Occipital lobe (tissue), 2 donors: Measurements from ENCODE around the gene CCT8L2. TPM values are rescaled to one million over a fixed set of nuclear protein-coding genes. Genes with fewer than 3 reads are reported as not detected.
"Not testable (repeated sequence)": the region's sequence is repeated elsewhere in the genome, so short reads cannot be mapped to it uniquely, and the experiment has no call there.

ENCODE experiments used
- DNase-seq: peaks from one replicate; lab custom pipeline; 2025; lab: John Stamatoyannopoulos, UW
- total RNA-seq: library from RNA; depleted of rRNA; stranded (reverse); fragments of >200 nt; gene quantifications from one replicate; pipeline ENCODE4 v1.2.3, GENCODE V29; 2014

Gene CCT8L2, protein sequence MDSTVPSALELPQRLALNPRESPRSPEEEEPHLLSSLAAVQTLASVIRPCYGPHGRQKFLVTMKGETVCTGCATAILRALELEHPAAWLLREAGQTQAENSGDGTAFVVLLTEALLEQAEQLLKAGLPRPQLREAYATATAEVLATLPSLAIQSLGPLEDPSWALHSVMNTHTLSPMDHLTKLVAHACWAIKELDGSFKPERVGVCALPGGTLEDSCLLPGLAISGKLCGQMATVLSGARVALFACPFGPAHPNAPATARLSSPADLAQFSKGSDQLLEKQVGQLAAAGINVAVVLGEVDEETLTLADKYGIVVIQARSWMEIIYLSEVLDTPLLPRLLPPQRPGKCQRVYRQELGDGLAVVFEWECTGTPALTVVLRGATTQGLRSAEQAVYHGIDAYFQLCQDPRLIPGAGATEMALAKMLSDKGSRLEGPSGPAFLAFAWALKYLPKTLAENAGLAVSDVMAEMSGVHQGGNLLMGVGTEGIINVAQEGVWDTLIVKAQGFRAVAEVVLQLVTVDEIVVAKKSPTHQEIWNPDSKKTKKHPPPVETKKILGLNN
- not detected for total RNA-seq

- DNase-seq: not testable (repeated sequence)
Observed at GRCh38 chr22:16592710-16593109, at the start of gene CCT8L2. CCT8L2 (minus strand) TSS chr22:16592810; CDS start chr22:16592550, 260 bp downstream.

- DNase-seq: not testable (repeated sequence)
Observed at GRCh38 chr22:16635442-16635841, 42.8 kb upstream of the CCT8L2 start.

DNA sequence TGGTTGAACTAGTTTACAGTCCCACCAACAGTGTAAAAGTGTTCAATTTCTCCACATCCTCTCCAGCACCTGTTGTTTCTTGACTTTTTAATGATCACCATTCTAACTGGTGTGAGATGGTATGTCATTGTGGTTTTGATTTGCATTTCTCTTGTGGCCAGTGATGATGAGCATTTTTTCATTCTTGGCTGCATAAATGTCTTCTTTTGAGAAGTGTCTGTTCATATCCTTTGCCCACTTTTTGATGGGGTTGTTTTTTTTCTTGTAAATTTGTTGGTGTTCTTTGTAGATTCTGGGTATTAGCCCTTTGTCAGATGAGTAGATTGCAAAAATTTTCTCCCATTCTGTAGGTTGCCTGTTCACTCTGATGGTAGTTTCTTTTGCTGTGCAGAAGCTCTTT is 41.5 kb upstream of the CCT8L2 start:
- DNase-seq: not testable (repeated sequence)

DNA sequence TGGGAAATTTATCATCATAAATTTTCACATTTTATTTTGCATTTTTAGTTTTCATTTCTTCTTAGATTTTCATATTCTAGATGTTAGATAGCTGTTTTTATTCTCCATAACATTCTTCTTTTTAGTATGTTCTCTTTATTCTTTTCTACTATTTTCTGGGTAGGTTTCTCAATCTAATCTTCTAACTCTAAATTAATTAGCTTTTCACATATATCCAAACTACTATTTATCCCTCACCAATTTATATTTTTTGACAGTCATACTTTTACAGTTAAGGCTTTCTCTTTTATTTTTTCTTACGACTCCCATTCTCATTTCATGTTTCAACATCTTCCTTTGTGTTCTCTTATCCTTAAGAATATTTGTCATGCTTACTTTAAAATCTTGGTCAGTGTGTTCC is 35.9 kb upstream of the CCT8L2 start:
- not testable (repeated sequence) for DNase-seq

GRCh38 chr22:16625018-16625417 is 32.4 kb upstream of the CCT8L2 start:
- DNase-seq: not testable (repeated sequence)

DNA sequence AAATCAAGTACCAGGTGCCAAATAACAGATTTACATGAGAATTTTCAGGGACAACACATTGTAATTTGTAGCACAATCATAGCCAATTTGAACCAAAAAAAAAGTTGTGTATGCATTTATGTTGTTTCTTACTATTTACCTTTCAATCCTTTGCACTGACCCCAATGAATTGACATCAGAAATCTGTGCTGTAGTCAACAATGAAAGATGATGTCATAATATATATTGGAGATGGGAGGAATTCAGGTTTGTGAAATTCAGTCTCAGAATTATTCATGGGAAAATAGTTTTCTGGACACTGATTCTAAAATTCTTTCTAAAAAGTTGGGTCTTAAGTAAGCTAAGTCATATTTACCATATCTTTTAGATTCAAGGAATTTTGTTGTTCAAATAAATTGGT is 31.0 kb upstream of the CCT8L2 start:
- DNase-seq: not testable (repeated sequence)

GRCh38 chr22:16617516-16617915 is 24.9 kb upstream of the CCT8L2 start:
- DNase-seq: not testable (repeated sequence)

GRCh38 chr22:16616390-16616938 is 23.9 kb upstream of the CCT8L2 start:
- DNase-seq: not testable (repeated sequence)

- DNase-seq: not testable (repeated sequence)
Observed at GRCh38 chr22:16615606-16616245, 23.1 kb upstream of the CCT8L2 start.

DNA sequence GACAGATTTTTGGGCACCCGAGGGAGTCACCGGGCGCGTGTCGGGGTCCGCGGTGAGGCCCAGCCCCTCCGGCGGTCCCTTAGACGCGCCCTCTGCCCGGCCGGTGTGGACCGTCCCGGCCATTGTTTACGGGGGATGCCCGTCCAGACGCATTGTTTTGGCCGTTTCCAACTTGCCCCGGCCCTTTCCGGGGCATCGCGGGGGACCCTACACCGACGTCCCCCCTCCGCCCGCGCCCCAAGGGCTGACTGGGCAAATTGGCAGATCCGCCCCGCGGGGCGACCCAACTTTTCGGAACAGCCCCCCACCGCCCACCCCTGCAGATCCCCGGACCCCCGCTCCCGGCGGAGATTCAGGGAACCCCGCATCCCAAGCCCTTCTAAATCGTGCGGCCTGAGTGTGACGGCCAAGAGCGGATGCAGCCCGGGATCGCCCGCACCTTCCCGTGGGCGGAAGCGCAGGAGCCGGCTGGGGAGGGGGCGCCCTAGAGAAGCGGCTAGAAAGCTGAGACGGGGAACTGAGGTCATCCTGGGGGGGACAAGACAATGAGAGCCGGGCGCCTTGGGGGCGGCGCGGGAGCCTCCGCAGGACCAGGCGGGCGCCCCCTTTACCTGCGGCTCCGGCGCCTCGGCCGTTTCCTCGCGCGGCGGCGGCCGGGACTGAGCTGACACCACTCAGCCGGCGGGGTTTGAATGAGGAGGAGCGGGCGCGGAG is 17.1 kb upstream of the CCT8L2 start:
- DNase-seq: no peak

DNA sequence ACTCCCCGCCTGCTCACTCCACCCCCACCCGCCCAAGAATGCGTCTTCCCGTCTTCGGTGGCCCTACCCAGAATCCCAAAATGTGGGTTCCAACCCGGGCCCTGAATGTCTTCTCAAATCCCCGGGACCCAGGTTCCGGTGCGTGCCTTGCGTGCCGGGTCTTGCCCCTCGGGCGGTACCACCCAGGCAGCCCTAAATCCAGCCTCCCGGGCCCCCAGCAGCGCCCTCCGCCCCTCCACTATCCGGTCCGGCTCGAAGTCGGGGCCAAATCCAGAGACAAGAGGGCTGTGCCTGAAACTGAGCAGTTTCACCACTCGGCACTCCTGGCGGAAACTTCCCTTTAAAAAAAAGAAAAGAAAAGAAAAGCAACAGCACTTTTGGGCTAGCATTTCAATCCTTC is 16.3 kb upstream of the CCT8L2 start:
- DNase-seq: no peak

DNA sequence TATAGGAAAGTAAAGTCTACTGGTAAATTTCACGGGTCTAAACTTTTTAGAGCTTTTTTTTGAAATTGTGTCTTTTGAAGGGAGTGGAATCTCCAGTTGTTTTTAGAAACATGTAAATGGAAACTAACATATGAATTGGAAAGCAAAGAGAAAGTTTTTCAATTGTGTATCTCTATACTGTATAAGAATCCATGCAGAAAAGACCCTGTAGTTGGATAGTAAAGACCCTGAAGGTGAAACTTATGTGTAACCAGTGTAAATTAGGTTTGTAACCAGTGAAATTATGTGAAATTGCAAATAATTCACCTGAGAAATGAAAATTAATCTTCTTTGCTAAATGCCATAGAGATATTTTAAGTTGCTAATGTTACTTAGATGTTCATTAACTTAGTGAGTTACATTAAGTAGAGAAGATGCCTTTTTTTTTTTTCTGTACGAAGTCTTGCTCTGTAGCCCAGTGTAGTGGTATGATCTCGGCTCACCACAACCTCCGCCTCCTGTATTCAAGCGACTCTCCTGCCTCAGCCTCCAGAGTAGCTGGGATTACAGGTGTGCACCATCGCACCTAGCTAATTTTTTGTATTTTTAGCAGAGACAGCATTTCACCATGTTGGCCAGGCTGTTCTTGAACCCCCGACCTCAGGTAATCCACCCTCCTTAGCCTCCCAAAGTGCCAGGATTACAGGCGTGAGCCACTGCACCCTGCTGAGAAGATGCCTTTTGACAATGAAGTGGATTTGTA is 11.8 kb upstream of the CCT8L2 start:
- not testable (repeated sequence) for DNase-seq

DNA sequence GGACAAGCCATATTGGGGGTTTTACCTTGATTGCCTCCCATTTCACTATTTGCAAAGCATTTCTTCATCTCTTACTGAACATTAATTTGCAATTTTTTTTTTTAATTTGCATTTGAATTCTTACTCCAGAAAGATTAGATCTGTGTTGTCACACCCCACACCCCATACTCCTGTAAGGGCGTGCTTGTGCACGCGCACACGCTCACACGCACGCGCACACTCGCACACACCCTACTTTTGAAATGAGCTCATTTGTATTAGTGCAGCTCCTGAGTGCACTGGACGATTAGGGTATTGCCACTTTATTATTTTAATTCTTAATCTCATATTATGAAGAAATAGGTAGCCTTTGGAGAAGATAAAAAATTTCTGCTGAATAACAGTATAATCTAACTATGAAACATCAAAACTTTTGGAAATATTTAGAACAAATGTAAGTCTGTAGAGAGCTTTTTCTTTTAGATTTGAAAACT is 11.2 kb upstream of the CCT8L2 start:
- not testable (repeated sequence) for DNase-seq

DNA sequence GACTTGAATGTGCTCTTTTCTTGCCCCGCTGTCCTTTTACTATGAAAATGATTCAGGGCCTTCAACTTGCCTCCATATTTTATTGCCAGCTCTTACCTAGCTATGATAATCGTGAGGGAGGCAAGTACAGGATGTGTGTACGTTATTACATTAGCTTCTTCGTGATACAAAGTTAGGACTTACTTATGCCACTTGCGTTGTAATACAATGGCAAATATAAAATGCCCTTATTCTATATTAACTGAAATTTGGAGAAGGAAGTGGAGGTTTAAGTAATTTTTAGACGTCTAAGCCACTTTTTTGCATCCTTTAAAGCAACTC is 10.8 kb upstream of the CCT8L2 start:
- no peak for DNase-seq

DNA sequence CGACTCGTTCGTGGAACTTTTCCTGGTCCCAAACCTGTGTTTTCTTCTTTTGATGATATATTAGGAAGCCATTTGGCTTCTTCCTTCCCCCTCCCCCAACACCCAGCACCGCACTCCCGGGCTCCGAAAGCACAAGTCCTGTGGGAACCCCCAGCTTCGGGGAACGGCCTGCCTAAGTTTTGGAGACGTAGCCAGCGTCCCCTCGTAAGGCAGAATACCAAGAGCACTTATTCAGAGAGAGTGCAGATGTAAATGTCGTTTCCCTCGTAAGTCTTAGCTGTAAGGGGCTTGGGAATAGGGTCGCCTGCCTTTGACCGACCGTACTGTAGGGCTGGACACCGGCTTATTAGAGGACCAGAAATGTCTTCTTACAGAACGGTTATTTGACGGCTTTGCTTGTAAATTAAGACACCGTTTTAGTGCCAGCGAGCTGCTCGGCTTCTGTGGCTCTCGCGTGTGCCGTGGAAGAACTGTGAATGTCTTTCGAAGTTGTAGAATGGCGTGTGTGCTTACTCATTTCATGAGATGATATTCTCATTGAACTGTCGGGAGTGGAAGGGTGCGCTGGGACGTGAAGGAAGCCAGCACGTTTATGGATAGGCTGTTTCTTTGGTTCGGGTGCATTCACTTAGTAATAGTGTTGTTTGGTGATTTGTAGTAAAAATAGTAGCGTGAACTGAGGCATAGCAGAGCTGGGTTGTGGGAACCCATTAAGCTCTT is 10.3 kb upstream of the CCT8L2 start:
- DNase-seq: not testable (repeated sequence)

- DNase-seq: not testable (repeated sequence)
Observed at GRCh38 chr22:16602224-16602727, 9.7 kb upstream of the CCT8L2 start.

DNA sequence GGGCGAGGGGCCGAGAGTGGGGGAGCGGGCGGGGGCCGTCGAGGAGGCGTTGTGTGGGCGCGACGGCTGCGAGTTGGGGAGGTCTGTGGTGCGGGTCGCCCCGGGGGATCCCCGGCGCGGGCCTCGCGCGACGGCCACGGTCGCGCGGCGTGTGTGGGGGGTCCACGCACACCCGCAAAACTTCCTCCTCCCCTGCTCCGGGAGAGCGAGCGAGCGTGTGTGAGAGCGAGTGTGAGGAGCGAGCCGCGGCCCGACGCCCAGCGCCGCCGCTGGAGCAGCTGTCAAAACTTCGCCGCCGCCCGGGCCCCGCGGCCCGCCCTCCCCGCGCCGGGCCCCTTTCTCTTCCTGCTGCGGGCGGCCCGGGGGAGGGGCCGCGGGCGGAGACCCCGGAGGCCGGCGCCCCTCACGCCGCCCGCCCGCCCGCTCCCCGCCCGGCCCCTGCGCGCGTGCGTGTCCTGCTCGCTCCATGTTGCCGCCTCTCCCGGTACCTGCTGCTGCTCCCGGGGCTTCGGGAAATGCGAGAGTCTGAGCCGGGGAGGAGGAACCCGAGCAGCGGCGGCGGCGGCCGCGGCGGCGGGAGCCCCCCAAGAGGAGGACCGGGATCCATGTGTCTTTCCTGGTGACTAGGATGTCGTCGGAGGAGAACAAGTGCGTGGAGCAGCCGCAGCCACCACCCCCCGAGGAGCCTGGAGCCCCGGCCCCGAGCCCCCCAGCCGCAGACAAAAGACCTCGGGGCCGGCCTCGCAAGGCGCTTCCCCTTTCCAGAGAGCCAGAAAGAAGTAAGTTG is 9.0 kb upstream of the CCT8L2 start:
- no peak for DNase-seq

DNA sequence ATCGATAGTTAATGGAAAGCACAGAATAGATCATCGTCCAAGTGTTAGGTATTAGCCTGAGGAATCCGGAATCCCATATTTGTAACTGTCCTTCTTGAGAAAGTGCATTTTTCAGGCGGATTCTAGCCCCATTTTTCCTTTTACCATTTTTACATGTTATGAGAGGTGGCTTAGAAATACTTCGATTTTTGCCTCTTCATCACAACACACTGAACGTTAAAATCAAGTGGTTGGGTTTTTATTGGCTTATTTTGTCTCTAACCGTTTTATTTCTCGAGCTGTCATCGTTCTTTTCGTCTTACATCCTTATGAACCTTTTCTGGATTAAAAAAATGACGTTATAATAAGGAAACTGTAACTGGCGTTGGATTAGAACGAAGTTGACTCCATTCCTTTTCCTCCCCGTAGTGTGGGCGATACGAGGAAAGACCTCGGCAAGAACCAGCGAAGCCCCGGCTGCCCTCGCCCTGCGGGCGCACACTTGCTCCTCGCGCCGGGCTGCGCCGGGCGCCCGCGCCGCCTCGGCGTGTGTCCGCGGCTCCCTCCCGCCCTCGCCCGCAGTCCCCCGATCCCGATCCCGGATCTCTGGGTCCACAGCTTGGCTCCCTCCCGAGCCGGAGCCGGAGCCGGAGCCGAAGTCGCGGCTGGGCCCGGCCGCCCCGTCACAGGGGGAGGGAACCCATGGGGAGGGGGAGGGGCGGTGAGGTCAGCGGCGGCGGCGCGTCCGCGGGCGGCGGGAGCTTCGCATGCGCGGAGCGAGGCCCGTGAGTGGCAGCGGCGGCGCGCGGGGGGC is 8.2 kb upstream of the CCT8L2 start:
- peak; percentile 69 for DNase-seq
